Measurements from ENCODE around the gene IL1RAPL2.
"Not testable (repeated sequence)": the region's sequence is repeated elsewhere in the genome, so short reads cannot be mapped to it uniquely, and the experiment has no call there.

Gene IL1RAPL2

GRCh38 chrX:104677517-104677916, 111.5 kb downstream of the IL1RAPL2 start:
- not testable (repeated sequence) for DNase-seq

GRCh38 chrX:104679175-104679574, 113.2 kb downstream of the IL1RAPL2 start:
- DNase-seq: no peak

GRCh38 chrX:104681214-104681613, 115.2 kb downstream of the IL1RAPL2 start:
- no peak for DNase-seq

GRCh38 chrX:104684077-104684476, 118.1 kb downstream of the IL1RAPL2 start:
- no peak for DNase-seq

GRCh38 chrX:104695593-104695992, 129.6 kb downstream of the IL1RAPL2 start:
- no peak for DNase-seq

- DNase-seq: no peak
Measured at GRCh38 chrX:104696667-104697066, 130.7 kb downstream of the IL1RAPL2 start.

GRCh38 chrX:104697294-104697693, 131.3 kb downstream of the IL1RAPL2 start:
- no peak for DNase-seq

GRCh38 chrX:104707042-104707441, 141.0 kb downstream of the IL1RAPL2 start:
- no peak for DNase-seq

GRCh38 chrX:104707572-104707971, 141.6 kb downstream of the IL1RAPL2 start:
- DNase-seq: no peak

GRCh38 chrX:104712515-104712914, 146.5 kb downstream of the IL1RAPL2 start:
- DNase-seq: no peak

- no peak for DNase-seq
Measured at GRCh38 chrX:104721854-104722253, 155.9 kb downstream of the IL1RAPL2 start.

- no peak for DNase-seq
Measured at GRCh38 chrX:104728456-104728855, 162.5 kb downstream of the IL1RAPL2 start.

- no peak for DNase-seq
Measured at GRCh38 chrX:104742355-104742754, 176.4 kb downstream of the IL1RAPL2 start.

- no peak for DNase-seq
Measured at GRCh38 chrX:104745152-104745551, 179.2 kb downstream of the IL1RAPL2 start.

GRCh38 chrX:104749951-104750610, 184.1 kb downstream of the IL1RAPL2 start:
- DNase-seq: no peak

- no peak for DNase-seq
Measured at GRCh38 chrX:104762641-104763040, 196.6 kb downstream of the IL1RAPL2 start.

GRCh38 chrX:104789784-104790183, 223.8 kb downstream of the IL1RAPL2 start:
- DNase-seq: no peak

GRCh38 chrX:104795804-104796203, 229.8 kb downstream of the IL1RAPL2 start:
- DNase-seq: no peak

- DNase-seq: no peak
Measured at GRCh38 chrX:104803219-104803618, 237.2 kb downstream of the IL1RAPL2 start.

GRCh38 chrX:104806346-104806745, 240.3 kb downstream of the IL1RAPL2 start:
- no peak for DNase-seq

GRCh38 chrX:104833401-104833800, 267.4 kb downstream of the IL1RAPL2 start:
- no peak for DNase-seq

- no peak for DNase-seq
Measured at GRCh38 chrX:104842646-104843045, 276.6 kb downstream of the IL1RAPL2 start.

- no peak for DNase-seq
Measured at GRCh38 chrX:104852241-104852640, 286.2 kb downstream of the IL1RAPL2 start.

- DNase-seq: no peak
Measured at GRCh38 chrX:104854188-104854587, 288.2 kb downstream of the IL1RAPL2 start.

- no peak for DNase-seq
Measured at GRCh38 chrX:104854790-104855340, 288.9 kb downstream of the IL1RAPL2 start.
